ENCODE results near the gene CLUH.
"Not testable (repeated sequence)": the region's sequence is repeated elsewhere in the genome, so short reads cannot be mapped to it uniquely, and the experiment has no call there.

CLUH gene

GRCh38 chr17:2701996-2702741 lies 9.4 kb downstream of the CLUH start:
- DNase-seq (ENCODE audit: low read depth, low spot score), result no peak

DNA sequence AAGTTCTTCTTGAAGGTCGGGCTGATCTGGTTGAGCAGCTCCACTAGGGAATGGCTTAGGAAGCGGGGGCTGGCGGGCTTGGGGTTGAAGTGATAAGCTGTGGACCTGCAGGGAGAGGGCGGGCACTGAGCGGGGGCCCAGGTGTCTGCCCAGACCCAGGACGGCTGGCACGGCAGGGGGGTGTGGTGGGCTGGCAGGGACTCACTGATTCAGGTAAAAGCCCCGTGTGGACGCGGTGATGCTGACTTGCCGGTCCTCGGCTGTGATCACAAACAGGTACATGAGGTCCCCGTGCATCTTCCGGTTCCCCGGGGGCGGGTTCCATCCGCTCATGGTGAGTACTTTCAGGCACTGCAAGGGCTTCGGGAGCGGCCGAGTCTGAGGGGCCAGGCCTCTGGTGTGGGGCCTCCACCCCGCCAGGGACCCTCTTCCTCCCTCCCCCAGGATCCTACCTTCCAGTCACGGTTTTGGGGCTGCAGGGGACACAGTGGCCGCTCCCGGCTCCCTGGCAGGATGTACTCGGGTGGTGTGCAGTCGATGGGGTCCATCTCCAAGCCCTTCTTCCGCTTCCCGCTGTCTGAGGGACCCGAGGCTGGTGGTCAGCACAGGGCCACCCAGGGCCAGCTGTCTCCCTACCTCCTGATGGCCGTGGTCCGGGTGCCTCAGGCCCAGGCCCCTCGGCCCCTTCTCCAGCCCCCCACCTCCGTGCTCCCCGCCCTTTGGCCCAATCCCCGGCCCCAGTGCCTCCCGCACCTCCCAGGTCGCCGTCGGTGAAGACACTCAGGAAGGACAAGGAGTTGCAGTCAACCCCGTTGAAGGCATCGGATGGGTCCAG lies 10.2 kb downstream of the CLUH start:
- DNase-seq (ENCODE audit: low read depth, low spot score), result no peak

DNA sequence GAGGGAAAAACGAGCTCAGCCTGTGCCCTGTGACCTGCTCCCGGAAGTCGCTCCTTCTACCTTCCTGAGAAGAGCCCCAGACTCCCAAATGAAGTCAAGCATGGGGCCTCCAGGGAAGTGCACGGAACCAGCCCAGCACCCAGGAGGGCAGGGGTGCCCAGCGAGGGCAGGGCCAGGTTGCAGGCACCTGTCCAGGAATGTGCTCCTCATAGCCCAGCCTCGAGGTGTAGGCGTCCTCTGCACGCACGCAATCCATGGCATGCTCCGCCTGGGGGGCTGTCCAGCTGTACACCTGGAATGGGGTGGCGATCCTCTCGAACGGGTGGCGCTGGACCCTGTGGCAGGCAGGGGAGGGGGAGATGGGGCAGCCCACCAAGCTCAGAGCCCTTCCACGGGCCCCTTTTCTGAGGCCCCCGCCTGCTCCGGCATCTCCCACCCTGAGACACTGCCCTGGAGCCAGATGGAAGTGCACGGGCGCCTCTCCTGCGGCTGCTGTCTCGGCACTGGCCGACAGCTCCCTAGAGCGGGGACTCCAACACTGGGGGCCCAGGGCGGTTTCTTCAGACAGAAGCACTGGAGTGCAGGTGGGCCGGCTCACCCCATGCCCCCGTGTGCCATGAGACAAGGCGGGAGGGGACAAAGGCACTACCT lies 10.9 kb downstream of the CLUH start:
- no peak for DNase-seq (ENCODE audit: low read depth, low spot score)

DNA sequence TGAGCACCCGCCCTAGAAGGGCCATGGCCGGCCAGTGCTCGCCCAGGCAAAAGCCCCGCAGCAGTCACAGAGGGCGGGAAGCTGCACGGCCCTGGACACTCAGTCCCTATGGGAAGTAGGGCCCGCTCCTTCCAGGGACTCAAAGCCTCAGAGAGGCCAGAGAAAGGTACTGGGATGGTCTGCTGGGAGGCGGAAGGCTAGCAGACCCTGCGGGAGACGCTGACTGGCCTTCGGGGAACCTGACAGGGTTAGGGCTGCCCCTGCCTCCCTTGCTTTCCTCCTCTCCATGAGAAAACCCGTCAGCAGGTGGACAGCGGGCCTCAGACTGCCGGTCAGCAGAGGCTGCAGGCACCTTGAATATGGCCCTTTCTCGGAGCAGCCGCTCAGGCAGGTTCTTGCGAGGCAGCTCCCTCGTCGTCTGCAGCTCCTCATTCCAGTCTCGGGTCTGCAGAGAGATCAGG lies 11.5 kb downstream of the CLUH start:
- DNase-seq (ENCODE audit: low read depth, low spot score), result no peak

DNA sequence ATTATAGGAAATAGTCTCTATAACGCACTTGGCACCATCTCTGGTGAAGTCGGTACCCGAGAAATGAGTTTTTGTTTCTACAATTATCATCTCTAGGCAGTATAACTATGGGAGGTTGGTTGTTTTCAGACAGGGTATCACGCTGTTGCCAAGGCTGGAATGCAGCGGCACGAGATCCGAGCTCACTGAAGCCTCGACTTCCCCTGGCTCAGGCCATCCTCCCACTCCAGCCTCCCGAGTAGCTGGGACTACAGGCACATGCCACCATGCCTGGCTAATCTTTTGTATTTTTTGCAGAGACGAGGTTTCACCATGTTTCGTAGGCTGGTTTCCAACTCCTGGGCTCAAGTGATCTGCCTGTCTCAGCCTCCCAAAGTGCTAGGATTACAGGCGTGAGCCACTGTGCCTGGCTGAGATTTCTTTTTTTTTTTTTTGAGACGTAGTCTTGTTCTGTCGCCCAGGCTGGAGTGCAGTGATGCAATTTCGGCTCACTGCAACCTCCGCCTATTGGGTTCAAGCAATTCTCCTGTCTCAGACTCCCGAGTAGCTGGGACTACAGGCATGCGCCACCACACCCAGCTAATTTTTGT lies 12.3 kb downstream of the CLUH start:
- DNase-seq (ENCODE audit: low read depth, low spot score), result not testable (repeated sequence)

GRCh38 chr17:2697611-2698162 lies 13.9 kb downstream of the CLUH start:
- no peak for DNase-seq (ENCODE audit: low read depth, low spot score)

DNA sequence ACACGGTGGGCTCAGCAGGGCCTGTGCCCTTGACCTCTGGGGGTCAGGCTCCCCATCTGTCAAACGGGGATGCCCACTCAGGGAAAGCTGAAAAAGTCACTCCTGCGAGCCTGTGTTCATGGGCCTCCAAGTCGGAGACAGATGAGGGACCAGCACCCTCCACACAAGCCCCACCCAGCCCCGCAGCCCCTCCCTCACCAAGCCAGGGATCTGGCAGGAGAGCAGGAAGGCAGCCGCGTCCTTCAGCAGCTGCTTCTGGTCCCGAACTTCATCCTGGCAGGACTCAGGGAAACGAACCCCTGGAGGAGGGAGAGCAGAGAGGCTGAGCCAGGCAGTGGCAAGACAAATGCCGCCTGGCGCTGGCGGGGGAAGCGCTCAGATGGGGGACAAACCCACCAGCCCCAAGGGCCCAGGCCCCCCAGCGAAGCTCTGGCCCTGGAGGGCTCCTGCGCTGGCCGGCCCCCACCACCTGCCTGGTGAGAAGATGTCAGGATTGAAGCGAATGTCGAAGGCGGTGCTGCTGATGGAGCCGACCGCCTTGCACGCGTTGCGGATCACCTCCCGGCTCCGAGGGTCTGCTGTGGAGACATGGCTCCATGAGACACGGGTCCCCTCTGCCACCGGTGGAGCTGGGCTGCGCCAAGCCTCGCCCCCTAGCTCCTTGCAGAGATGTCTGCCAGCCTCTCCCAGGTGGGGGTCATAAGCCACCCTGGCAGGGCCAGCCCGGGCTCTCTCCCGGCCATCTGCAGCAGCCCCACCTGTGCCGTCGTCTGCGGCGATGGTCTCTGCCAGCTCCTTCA lies 15.4 kb downstream of the CLUH start:
- DNase-seq (ENCODE audit: low read depth, low spot score), result no peak

DNA sequence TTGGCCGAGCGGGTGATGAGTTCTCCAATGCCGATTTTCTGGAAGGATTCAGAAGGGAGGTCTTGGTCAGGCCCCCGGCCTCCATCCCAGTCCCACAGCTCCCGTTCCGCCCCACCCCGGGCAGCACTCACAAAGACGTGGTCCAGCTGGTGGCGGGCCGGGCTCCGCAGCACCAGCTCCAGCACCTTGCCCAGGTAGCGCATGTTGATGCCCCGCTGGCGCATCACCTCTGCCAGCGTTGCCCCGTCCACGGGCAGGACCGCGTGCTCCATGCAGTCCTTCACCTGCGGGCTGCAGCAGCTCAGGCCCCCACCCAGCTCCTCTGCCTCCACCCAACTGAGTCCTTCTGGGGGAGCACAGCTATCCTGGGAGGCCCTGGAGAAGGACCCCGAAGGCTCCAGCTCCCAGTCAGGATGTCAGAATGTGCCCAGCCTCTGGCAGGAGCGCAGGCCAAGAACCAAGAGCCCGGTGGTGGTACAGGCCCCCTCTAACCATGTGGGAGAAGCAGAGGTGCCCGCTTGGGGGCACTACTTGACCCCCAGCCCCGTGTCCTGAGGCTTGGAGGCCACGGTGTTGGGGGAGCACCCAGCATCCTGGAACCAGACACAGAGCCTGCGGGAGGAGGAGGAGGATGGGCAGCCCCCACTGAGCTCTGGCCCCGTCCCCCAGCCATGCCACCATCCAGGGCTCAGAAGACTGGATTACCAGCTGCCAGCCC lies 16.2 kb downstream of the CLUH start:
- DNase-seq (ENCODE audit: low read depth, low spot score), result no peak

- no peak for DNase-seq (ENCODE audit: low read depth, low spot score)
Observed at GRCh38 chr17:2694381-2695242, 17.0 kb downstream of the CLUH start.

DNA sequence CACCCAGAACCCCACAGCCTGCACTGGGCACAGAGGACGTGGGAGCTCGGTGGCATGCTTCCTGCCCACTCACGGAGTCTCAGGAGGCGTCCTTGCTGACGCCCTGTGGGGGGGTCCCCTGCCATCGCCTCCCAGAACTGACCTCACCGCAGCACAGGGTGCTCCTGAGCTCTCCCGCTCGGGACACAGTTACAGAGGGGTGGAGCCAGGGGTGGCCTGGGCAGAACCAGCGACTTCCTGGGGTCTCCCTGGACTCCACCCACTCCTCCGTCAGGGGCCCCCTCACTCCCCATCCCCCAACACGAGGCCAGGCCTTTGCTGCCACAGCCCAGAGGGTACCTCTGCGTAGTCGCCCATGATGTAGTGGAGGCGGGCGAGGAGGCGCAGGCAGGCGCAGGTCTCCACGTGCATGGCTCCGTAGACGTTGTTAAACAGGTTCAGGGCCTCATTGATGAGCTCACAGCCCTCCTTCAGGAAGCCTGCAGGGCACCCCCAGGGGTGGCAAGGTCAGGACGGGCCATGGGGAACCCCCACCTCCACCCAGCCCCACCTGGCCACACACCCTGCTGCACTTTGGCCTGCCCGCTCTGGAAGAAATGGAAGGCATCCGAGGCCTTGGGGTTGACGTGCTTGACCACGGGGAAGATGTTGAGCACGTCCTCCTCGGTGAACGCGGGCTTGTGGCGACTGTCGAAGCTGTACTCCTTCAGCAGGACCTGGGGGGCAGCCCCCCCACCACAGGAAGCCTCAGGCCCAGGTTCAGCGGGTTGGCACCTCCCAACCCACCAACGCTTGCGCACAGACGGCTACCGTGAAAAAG lies 17.8 kb downstream of the CLUH start:
- DNase-seq (ENCODE audit: low read depth, low spot score), result no peak

DNA sequence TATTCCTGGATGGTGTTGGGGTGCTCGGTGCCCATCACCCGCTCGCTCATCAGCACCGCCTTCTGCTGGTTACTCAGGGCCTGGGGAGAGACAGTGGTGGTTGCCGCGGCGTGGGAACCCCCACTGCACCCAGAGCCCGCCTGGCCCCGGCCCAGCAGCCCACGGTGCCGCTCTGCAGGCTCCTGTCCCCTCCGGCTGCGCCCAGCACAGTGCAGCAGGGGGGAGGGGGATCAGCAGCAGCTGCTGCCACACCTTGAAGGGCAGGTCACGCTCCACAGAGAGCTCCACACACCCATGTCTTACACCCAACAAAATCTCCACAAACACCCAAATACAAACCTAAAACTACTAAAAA lies 18.8 kb downstream of the CLUH start:
- DNase-seq (ENCODE audit: low read depth, low spot score), result no peak

- no peak for DNase-seq (ENCODE audit: low read depth, low spot score)
Observed at GRCh38 chr17:2691965-2692780, 19.4 kb downstream of the CLUH start.

GRCh38 chr17:2691069-2691871 lies 20.3 kb downstream of the CLUH start:
- DNase-seq (ENCODE audit: low read depth, low spot score), result no peak

DNA sequence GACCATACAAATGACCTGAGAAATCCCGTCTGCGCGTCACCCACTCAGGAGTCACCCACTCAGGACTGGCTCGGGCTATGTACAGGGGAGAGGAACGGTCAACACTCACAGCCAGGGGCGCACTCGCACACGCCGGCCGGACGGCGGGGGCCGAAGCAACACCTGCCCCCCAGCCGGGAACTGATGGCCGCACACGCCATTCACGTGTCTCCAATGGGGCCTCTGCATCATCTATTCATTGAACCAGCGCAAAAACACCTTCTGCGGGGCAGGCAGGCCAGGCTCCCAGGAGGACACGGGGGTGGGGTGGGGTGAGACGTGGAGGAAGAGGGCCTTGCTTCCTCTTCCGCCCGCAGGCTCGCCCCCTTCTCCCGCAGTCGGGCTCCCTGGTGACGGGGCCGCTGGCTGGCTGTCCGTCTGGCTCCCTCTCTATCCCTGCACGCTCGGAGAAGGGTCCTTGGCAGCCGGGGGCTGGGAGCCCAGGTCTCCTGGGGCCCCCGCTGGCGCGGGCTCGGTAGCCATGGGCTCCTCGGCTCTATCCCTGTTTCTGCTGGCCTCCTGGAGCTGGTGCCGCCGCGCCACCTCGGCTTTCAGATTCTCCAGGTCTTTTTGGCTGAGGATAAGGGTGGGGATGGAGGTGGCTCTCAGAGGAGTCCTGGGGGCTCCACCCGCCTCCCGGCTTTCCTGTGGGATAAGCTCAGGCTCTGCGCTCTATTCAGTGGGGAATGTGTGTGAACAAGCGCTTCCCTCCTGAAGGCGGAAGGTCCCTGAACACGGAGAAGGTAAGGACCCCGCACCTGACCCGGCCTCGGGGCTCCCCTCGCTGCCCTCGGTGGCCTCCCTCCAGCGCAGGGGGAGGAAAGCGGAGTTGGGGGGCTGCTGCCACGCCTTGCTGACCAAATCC lies 21.1 kb downstream of the CLUH start:
- no peak for DNase-seq (ENCODE audit: low read depth, low spot score)

- DNase-seq (ENCODE audit: low read depth, low spot score), result no peak
Observed at GRCh38 chr17:2689411-2690164, 22.0 kb downstream of the CLUH start.
